ENCODE measurements around the gene ZNF652. TPM values are rescaled to one million over a fixed set of nuclear protein-coding genes. Genes with fewer than 3 reads are reported as not detected.

ZNF652 gene
- total RNA-seq, 1 experiment from 2014 or later: 42.8 TPM

DNA sequence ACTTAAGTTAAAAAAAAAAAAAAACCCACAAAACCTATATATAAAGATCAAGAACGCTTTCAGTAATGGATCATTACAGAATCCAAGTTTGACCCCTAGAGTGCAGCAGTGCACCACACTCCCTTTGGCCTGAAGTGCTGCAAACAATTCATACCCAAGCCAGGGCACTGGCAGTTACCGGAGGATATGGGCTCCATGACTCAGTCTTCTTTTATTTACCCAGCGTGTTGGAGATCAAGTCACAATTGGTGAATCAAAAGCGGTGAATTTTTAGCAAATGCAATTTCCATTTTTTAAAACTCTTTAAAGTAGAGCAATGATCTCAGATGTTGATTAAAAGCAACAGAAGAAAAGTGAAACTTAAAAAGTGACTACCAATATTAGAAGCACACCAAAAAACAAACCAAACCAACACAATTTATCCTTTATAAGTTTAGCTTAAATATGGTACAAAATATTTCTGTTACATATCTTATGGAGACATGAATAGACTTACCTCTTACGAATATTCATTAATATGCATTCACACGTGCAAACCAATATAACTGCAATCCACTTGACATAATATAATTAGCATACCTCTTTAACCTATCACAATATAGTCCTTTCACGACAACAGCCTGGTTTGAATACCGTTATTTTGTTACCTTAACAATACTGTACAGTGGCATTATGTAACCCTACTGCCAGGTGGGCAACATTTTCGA, 46.3 kb downstream of the ZNF652 start:
- Mint-ChIP-seq H3K4me1 (ENCODE audit: low read depth, unreplicated experiment) (peaks cover 20% of the 10 kb centered on the region), H3K4me3 (ENCODE audit: low read depth, unreplicated experiment) (no peak overlapping the region), H3K27me3 (ENCODE audit: unreplicated experiment) (no peaks in the 10 kb centered on the region), H3K9me3 (ENCODE audit: low read depth, unreplicated experiment) (no peaks in the 10 kb centered on the region), H3K27ac (ENCODE audit: unreplicated experiment) (no peak overlapping the region), H3K36me3 (ENCODE audit: insufficient read depth, unreplicated experiment) (no peaks in the 10 kb centered on the region)
- peak; percentile 85 for DNase-seq
- intact Hi-C loops (cut with micrococcal nuclease; ENCODE audit: unreplicated experiment): loop anchor here (1.0 to 2.0 kb wide), 4 partner anchors 45 to 237 kb away; no protein-coding TSS in a partner anchor
- no TSS peak for BruUV-seq (replicated peaks)
- CTCF ChIA-PET: interaction anchor here (0.6 to 1.6 kb wide), 4 partner anchors 55 to 240 kb away, joined by 3 to 5 read pairs (median 4); no protein-coding TSS in a partner anchor
- TF ChIP-seq CTCF (IDR thresholded peaks at IDR 0.05; ENCODE audit: unreplicated experiment): peak; percentile 89

- no peak for TF ChIP-seq CTCF (IDR thresholded peaks at IDR 0.05; ENCODE audit: unreplicated experiment)
- Mint-ChIP-seq H3K9me3 (ENCODE audit: low read depth, unreplicated experiment) (no peaks in the 10 kb centered on the region), H3K27me3 (ENCODE audit: unreplicated experiment) (no peaks in the 10 kb centered on the region), H3K4me3 (ENCODE audit: low read depth, unreplicated experiment) (no peak overlapping the region), H3K4me1 (ENCODE audit: low read depth, unreplicated experiment) (peaks cover 20% of the 10 kb centered on the region), H3K36me3 (ENCODE audit: insufficient read depth, unreplicated experiment) (no peaks in the 10 kb centered on the region), H3K27ac (ENCODE audit: unreplicated experiment) (no peak overlapping the region)
- DNase-seq: no peak
- no TSS peak for BruUV-seq (replicated peaks)
- CTCF ChIA-PET: interaction anchor here (0.6 kb wide), 1 partner anchor 46 kb away, joined by 6 read pairs; no protein-coding TSS in a partner anchor
- intact Hi-C loops (cut with micrococcal nuclease; ENCODE audit: unreplicated experiment): no loop called here
Measured at GRCh38 chr17:49312722-49313121, 49.3 kb downstream of the ZNF652 start.

GRCh38 chr17:49299996-49300395, 62.1 kb downstream of the ZNF652 start:
- no peak for DNase-seq
- no TSS peak for BruUV-seq (replicated peaks)
- intact Hi-C loops (cut with micrococcal nuclease; ENCODE audit: unreplicated experiment): no loop called here
- Mint-ChIP-seq H3K4me1 (ENCODE audit: low read depth, unreplicated experiment) (no peaks in the 10 kb centered on the region), H3K4me3 (ENCODE audit: low read depth, unreplicated experiment) (no peak overlapping the region), H3K9me3 (ENCODE audit: low read depth, unreplicated experiment) (no peaks in the 10 kb centered on the region), H3K36me3 (ENCODE audit: insufficient read depth, unreplicated experiment) (peaks cover 8% of the 10 kb centered on the region), H3K27ac (ENCODE audit: unreplicated experiment) (no peak overlapping the region), H3K27me3 (ENCODE audit: unreplicated experiment) (no peaks in the 10 kb centered on the region)
- TF ChIP-seq CTCF (IDR thresholded peaks at IDR 0.05; ENCODE audit: unreplicated experiment): no peak
- CTCF ChIA-PET: no interaction called here

DNA sequence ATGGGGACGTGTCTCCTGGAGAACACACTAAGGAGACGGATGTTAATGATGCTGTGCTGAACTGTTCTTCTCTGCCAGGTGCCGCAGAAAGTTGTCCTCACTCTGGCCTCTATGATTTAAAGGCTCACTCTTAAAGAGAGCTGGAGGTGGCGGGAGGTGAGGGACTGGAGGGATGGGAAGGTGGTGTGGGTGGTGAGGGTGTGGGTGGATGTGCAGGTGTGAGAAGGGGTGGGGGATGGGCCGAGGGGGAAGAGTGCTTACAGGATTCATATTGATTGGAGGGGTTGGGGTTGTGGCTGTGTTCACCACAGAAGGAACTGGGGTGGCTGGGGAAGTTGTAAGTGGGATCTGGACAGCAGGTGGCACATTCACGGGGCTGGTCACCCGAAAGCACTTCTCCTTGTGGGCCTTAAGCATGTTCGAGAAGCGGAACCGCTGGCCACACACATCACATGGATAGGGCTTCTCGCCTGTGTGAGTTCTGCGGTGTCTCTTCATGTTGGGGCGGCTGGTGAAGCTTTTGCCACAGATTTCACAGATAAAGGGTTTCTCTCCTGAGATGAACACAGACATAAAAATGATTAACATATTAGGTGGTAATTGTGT, 63.6 kb downstream of the ZNF652 start:
- CTCF ChIA-PET: interaction anchor here (0.6 kb wide), 2 partner anchors 44 to 268 kb away, joined by 3 to 5 read pairs; no protein-coding TSS in a partner anchor
- no TSS peak for BruUV-seq (replicated peaks)
- peaks cover 8% of the 10 kb centered on the region for H3K36me3 Mint-ChIP-seq (ENCODE audit: insufficient read depth, unreplicated experiment)

More for the DNA sequence above, 63.6 kb downstream of the ZNF652 start:
- no peaks in the 10 kb centered on the region for H3K4me1 Mint-ChIP-seq (ENCODE audit: low read depth, unreplicated experiment)
- H3K9me3 Mint-ChIP-seq (ENCODE audit: low read depth, unreplicated experiment): no peaks in the 10 kb centered on the region
- H3K4me3 Mint-ChIP-seq (ENCODE audit: low read depth, unreplicated experiment): no peak overlapping the region
- no peaks in the 10 kb centered on the region for H3K27me3 Mint-ChIP-seq (ENCODE audit: unreplicated experiment)
- intact Hi-C loops (cut with micrococcal nuclease; ENCODE audit: unreplicated experiment): no loop called here
- TF ChIP-seq CTCF (IDR thresholded peaks at IDR 0.05; ENCODE audit: unreplicated experiment): no peak
- no peak overlapping the region for H3K27ac Mint-ChIP-seq (ENCODE audit: unreplicated experiment)
- no peak for DNase-seq

Measured in Calu3 (cell line).